Erythroblast (primary cell): ENCODE measurements around the gene ARHGAP24.

Experiments
- GATA1 ChIP-seq: IDR thresholded peaks from 2 replicates; pipeline ENCODE4 v1.6.1; 2011; ENCODE audit warnings: low read depth, mild to moderate bottlenecking, control low read depth, low read length, moderate library complexity
- POLR2A ChIP-seq: IDR thresholded peaks from 2 replicates; pipeline ENCODE4 v1.6.1; 2011; ENCODE audit warnings: mild to moderate bottlenecking, low read length

DNA sequence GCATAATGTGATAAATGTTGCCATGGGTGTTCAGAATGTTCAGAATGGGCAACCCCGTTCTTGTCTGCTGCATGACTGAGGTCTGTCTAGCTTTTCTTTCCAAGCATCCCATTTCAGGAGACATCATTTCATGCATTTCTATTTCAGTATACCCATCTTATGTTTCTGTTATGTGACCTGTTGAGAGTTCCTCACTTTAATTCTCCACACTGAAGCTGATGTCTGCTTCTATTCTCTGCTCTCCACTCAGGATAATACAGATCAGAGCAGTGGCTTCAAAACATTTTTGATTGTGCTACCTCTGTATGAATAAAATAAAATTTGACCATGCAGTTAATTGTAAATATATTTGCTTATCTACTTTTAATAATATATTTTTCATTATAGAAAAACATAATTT is 398.6 kb downstream of the ARHGAP24 start:
- TF ChIP-seq POLR2A: no peak
- TF ChIP-seq GATA1: no peak
